ENCODE data around the gene GPR141.

DNA sequence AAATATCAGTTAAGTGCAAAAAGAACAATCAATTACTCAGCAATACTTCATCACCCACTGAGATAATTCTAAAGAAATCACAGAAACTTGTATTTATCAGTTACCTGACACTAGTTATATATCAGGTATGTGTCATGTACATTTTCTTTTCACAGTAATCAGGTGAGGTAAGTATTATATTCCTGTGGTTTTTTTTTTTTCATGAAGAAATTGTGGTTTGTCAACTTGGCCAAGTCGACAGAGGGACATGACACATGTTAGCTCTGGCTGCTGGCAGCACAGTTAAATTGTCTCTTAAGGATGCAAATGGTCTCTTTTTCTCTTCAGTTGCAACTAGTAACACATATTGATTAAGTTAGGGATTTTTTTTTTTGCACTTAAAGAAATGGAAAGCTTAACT lies 13.7 kb upstream of the GPR141 start:
- TF ChIP-seq EZH2phosphoT487 (IDR thresholded peaks at IDR 0.05; ENCODE audit: insufficient read depth, low read depth) (no peak), EZH2 (IDR thresholded peaks at IDR 0.05; ENCODE audit: insufficient read depth, poor library complexity, severe bottlenecking) (no peak)
